ENCODE measurements around the gene FUZ.

- TF ChIP-seq POLR2AphosphoS5 (IDR thresholded peaks at IDR 0.05; ENCODE audit: low read depth, low read length): no peak
- TF ChIP-seq POLR2A (IDR thresholded peaks at IDR 0.05; ENCODE audit: borderline replicate concordance, extremely low read depth, insufficient read depth, insufficient read length): no peak
- TF ChIP-seq EZH2phosphoT487 (IDR thresholded peaks at IDR 0.05; ENCODE audit: borderline replicate concordance): no peak
- no peak for TF ChIP-seq CTCF (IDR thresholded peaks at IDR 0.05 in 2 of 3, conservative IDR thresholded peaks at IDR 0.05 in 1 of 3; ENCODE audit: borderline replicate concordance in 1 of 3, insufficient read depth in 1 of 3, low read depth in 2 of 3, low read length in 2 of 3)
- no peak for TF ChIP-seq REST (IDR thresholded peaks at IDR 0.05; ENCODE audit: low read depth)
- TF ChIP-seq EZH2 (IDR thresholded peaks at IDR 0.05): no peak
Measured at GRCh38 chr19:49795615-49796014, 17.5 kb downstream of the FUZ start.

Data from HCT116 (cell line).